HL-60 (cell line): ENCODE measurements around the gene CADM1.

Experiments
- GABPA ChIP-seq: IDR thresholded peaks from 2 replicates; pipeline ENCODE4 v1.6.1; 2012; ENCODE audit warnings: low read depth
- POLR2AphosphoS5 ChIP-seq: IDR thresholded peaks from 2 replicates; pipeline ENCODE4 v1.6.1; 2012; ENCODE audit warnings: low read depth
- SPI1 ChIP-seq: IDR thresholded peaks from 2 replicates; pipeline ENCODE4 v1.6.1; 2012; ENCODE audit warnings: low read depth, mild to moderate bottlenecking, borderline replicate concordance
- TF ChIP-seq, protein P1 (sequence below): IDR thresholded peaks from one replicate; pipeline ENCODE4 v1.5.1; 2011; ENCODE audit warnings: low read length, control low read depth, inconsistent platforms; ENCODE audit not compliant: insufficient read depth
- TF ChIP-seq, protein P2 (sequence below): IDR thresholded peaks from 2 replicates; pipeline ENCODE4 v1.6.1; 2012; ENCODE audit warnings: low read depth; ENCODE audit not compliant: insufficient replicate concordance

DNA sequence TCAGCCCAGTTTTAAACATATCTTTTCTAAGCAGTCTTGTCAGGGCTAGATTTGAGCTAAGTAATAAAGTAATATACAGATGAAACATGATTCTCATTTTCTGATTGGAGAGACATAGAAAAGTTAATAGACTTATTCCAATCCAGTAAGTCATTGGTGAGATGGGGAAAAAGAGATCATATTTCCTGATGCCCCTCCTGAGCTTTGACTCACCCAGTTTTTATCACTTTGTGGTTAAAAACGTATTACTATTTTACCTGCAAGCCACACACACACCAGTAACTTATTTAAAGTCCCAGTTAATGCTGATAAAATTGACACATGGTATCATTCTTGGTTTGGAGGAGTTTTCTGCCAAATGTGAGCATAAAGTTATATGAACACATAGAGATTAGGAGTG lies 306.8 kb downstream of the CADM1 start:
- TF ChIP-seq, protein P1, sequence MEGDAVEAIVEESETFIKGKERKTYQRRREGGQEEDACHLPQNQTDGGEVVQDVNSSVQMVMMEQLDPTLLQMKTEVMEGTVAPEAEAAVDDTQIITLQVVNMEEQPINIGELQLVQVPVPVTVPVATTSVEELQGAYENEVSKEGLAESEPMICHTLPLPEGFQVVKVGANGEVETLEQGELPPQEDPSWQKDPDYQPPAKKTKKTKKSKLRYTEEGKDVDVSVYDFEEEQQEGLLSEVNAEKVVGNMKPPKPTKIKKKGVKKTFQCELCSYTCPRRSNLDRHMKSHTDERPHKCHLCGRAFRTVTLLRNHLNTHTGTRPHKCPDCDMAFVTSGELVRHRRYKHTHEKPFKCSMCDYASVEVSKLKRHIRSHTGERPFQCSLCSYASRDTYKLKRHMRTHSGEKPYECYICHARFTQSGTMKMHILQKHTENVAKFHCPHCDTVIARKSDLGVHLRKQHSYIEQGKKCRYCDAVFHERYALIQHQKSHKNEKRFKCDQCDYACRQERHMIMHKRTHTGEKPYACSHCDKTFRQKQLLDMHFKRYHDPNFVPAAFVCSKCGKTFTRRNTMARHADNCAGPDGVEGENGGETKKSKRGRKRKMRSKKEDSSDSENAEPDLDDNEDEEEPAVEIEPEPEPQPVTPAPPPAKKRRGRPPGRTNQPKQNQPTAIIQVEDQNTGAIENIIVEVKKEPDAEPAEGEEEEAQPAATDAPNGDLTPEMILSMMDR = no peak
- TF ChIP-seq, protein P2, sequence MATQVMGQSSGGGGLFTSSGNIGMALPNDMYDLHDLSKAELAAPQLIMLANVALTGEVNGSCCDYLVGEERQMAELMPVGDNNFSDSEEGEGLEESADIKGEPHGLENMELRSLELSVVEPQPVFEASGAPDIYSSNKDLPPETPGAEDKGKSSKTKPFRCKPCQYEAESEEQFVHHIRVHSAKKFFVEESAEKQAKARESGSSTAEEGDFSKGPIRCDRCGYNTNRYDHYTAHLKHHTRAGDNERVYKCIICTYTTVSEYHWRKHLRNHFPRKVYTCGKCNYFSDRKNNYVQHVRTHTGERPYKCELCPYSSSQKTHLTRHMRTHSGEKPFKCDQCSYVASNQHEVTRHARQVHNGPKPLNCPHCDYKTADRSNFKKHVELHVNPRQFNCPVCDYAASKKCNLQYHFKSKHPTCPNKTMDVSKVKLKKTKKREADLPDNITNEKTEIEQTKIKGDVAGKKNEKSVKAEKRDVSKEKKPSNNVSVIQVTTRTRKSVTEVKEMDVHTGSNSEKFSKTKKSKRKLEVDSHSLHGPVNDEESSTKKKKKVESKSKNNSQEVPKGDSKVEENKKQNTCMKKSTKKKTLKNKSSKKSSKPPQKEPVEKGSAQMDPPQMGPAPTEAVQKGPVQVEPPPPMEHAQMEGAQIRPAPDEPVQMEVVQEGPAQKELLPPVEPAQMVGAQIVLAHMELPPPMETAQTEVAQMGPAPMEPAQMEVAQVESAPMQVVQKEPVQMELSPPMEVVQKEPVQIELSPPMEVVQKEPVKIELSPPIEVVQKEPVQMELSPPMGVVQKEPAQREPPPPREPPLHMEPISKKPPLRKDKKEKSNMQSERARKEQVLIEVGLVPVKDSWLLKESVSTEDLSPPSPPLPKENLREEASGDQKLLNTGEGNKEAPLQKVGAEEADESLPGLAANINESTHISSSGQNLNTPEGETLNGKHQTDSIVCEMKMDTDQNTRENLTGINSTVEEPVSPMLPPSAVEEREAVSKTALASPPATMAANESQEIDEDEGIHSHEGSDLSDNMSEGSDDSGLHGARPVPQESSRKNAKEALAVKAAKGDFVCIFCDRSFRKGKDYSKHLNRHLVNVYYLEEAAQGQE = no peak
- TF ChIP-seq POLR2AphosphoS5 (no peak), SPI1 (no peak), GABPA (no peak)
